Lung (tissue), 12 donors: ENCODE measurements around the gene MAP2K1. TPM values are rescaled to one million over a fixed set of nuclear protein-coding genes. Genes with fewer than 3 reads are reported as not detected.
"Not testable (repeated sequence)": the region's sequence is repeated elsewhere in the genome, so short reads cannot be mapped to it uniquely, and the experiment has no call there.

Experiments
- ATAC-seq: fragments of 200-7000 bp; cut with Tn5 transposase; one replicate; pipeline ENCODE4 v1.9.1; 2020; ENCODE audit warnings: moderate number of reproducible peaks; ENCODE audit not compliant: insufficient read depth, low FRiP score
- DNase-seq, 3 donors: peaks; one replicate each; pipeline ENCODE4 v3.0.0-alpha.2; 2013 to 2017
- H3K27ac ChIP-seq, 2 donors: one replicate each; pipeline ENCODE4 v1.5.1; 2013; ENCODE audit warnings: mild to moderate bottlenecking in 2 of 2, moderate library complexity in 2 of 2, control low read depth in 1 of 2, inconsistent platforms in 1 of 2, low read depth in 1 of 2, low read length in 1 of 2
- H3K27me3 ChIP-seq, 3 donors: one replicate each; pipeline ENCODE4 v1.5.1; 2013; ENCODE audit warnings: low read length in 2 of 3; ENCODE audit not compliant: control insufficient read depth in 3 of 3, insufficient read depth in 3 of 3
- H3K36me3 ChIP-seq, 4 donors: one replicate each; pipeline ENCODE4 v1.5.1; 2013; ENCODE audit warnings: low read length in 4 of 4, mild to moderate bottlenecking in 1 of 4, moderate library complexity in 1 of 4; ENCODE audit not compliant: control insufficient read depth in 4 of 4, insufficient read depth in 4 of 4
- H3K4me1 ChIP-seq, 5 donors: one replicate each; pipeline ENCODE4 v1.5.1; 2013; ENCODE audit warnings: low read length in 5 of 5, mild to moderate bottlenecking in 2 of 5, moderate library complexity in 1 of 5; ENCODE audit not compliant: control insufficient read depth in 5 of 5, insufficient read depth in 5 of 5
- H3K4me3 ChIP-seq: one replicate; pipeline ENCODE4 v1.5.1; 2013; ENCODE audit warnings: mild to moderate bottlenecking, control low read depth, moderate library complexity
- H3K9ac ChIP-seq, 2 donors: one replicate each; pipeline ENCODE4 v1.5.1; 2013; ENCODE audit warnings: low read length in 2 of 2, control low read depth in 1 of 2; ENCODE audit not compliant: insufficient read depth in 1 of 2
- H3K9me3 ChIP-seq, 4 donors: one replicate each; pipeline ENCODE4 v1.5.1; 2013; ENCODE audit warnings: low read length in 3 of 4, mild to moderate bottlenecking in 1 of 4, moderate library complexity in 1 of 4; ENCODE audit not compliant: control insufficient read depth in 4 of 4, insufficient read depth in 3 of 4
- WGBS, 2 donors: extraction: QIAGEN DNeasy Blood & Tissue Kit; methylation state at CpG; one replicate each; pipeline ENCODE4 v1.1.7; 2013; 5-methylcytosine and 5-hydroxymethylcytosine counted together
- polyA plus RNA-seq, 2 donors: library from polyadenylated mRNA; stranded (reverse); fragments of 200-250 nt; gene quantifications; one replicate each; pipeline ENCODE4 v1.2.1, GENCODE V29; 2013
- total RNA-seq, 2 donors: library from RNA; depleted of rRNA in 1 of 2; stranded (reverse); fragments of >200 nt in 1 of 2; gene quantifications; one replicate each; pipeline ENCODE4 v1.2.1, GENCODE V29; 2014 to 2021
- TF ChIP-seq, protein P1 (sequence below): IDR thresholded peaks from 2 replicates; pipeline ENCODE4 v1.5.1; 2012; ENCODE audit warnings: mild to moderate bottlenecking; ENCODE audit errors: control extremely low read depth, extremely low read depth
- donor health status: control.
- donor health status: control.
- donor health status: Bipolar disorder and iron deficiency.
- donor health status: healthy.
- donor health status: DM: yes; HTN: yes; CAD: no.

MAP2K1 gene
- total and polyA plus RNA-seq, 4 donors, result 19.0 to 64.7 (median 42.7) TPM

DNA sequence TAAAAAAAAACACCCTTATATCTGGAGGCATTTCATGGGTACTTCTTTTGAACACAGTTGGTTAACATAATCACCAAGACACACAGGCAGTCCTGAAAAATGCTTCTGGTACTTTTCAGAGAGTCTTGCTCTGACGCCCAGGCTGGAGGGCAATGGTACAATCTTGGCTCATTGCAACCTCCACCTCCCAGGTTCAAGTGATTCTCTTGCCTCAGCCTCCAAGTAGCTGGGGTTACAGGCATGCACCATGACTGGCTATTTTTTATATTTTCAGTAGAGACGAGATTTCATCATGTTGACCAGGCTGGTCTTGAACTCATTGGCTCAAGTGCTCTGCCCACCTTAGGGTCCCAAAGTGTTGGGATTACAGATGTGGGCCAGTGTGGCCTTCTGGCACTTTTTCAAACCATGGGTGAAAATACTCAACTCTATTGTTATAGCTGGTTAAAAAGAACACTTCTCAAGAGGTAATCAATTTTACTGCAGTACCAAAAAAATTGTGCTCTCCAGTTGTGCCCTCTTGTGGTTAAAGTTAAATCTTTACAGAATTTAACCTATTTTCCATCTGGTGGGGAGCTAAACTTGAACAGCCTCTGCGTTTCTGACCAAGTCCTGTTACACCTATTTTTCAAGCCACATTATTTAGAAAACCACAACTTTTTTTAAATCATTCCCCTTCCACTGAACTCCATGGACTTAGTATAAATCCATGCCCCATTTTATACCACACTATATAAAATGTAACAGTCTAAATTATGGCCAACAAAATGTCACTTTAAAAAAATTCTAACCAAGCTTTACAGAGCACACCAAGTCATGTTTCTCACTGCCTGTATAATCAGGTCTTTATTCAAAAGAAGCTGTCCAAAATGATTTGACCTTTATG, 112.0 kb downstream of the MAP2K1 start:
- Histone ChIP-seq H3K36me3 (peaks cover 22 to 54% (median 37%) of the 10 kb centered on the region in 4 donors), H3K4me3 (no peak overlapping the region), H3K27ac (no peak overlapping the region), H3K9me3 (no peaks in the 10 kb centered on the region), H3K9ac (no peak overlapping the region), H3K4me1 (peaks cover 0 to 30% (median 5%) of the 10 kb centered on the region in 5 donors), H3K27me3 (no peaks in the 10 kb centered on the region)
- WGBS, 2 donors, result 61 to 62% methylated on average over 3 of the region's 3 CpGs
- DNase-seq (peak in 2 of 3 donors; percentile 70 to 72), ATAC-seq (no peak)
- TF ChIP-seq, protein P1, sequence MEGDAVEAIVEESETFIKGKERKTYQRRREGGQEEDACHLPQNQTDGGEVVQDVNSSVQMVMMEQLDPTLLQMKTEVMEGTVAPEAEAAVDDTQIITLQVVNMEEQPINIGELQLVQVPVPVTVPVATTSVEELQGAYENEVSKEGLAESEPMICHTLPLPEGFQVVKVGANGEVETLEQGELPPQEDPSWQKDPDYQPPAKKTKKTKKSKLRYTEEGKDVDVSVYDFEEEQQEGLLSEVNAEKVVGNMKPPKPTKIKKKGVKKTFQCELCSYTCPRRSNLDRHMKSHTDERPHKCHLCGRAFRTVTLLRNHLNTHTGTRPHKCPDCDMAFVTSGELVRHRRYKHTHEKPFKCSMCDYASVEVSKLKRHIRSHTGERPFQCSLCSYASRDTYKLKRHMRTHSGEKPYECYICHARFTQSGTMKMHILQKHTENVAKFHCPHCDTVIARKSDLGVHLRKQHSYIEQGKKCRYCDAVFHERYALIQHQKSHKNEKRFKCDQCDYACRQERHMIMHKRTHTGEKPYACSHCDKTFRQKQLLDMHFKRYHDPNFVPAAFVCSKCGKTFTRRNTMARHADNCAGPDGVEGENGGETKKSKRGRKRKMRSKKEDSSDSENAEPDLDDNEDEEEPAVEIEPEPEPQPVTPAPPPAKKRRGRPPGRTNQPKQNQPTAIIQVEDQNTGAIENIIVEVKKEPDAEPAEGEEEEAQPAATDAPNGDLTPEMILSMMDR, result no peak

DNA sequence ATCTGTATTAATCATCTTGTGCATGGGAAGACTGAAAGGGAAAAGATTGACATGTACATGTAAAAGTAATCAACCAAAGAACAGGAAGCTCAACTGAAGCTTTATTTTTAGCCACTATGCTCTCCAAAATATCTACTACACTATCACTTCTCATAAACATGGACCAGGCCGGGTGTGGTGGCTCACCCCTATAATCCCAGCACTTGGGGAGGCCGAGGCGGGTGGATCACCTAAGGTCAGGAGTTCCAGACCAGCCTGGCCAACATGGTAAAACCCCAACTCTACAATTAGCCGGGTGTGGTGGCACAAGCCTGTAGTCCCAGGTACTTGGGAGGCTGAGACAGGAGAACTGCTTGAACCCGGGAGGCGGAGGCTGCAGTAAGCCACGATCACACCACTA, 113.6 kb downstream of the MAP2K1 start:
- Histone ChIP-seq H3K4me1 (peaks cover 0 to 33% (median 7%) of the 10 kb centered on the region in 5 donors), H3K36me3 (peaks cover 22 to 45% (median 33%) of the 10 kb centered on the region in 4 donors)
- not testable (repeated sequence) for ATAC-seq, H3K27ac ChIP-seq, H3K9ac ChIP-seq, H3K9me3 ChIP-seq, H3K4me3 ChIP-seq, H3K27me3 ChIP-seq, DNase-seq
- WGBS, 2 donors, result 86 to 96% methylated on average over 7 of the region's 7 CpGs

- H3K27me3 ChIP-seq, result no peaks in the 10 kb centered on the region
- H3K9me3 ChIP-seq, result no peaks in the 10 kb centered on the region
- DNase-seq (no peak), ATAC-seq (no peak)
- peaks cover 22 to 45% (median 29%) of the 10 kb centered on the region in 4 donors for H3K36me3 ChIP-seq
- H3K4me3 ChIP-seq, result no peak overlapping the region
- H3K4me1 ChIP-seq, result peaks cover 0 to 32% (median 8%) of the 10 kb centered on the region in 5 donors
- TF ChIP-seq, protein P1, result no peak
- H3K27ac ChIP-seq, result no peak overlapping the region
- no peak overlapping the region for H3K9ac ChIP-seq
- 79 to 87% methylated on average over 10 of the region's 10 CpGs for WGBS, 2 donors
Measured at GRCh38 chr15:66502491-66502890, 115.8 kb downstream of the MAP2K1 start.

- H3K36me3 ChIP-seq, result peaks cover 20 to 42% (median 28%) of the 10 kb centered on the region in 4 donors
- 59 to 69% methylated on average over 13 of the region's 13 CpGs for WGBS, 2 donors
- not testable (repeated sequence) for ATAC-seq
Measured at GRCh38 chr15:66503041-66503648, 116.4 kb downstream of the MAP2K1 start.

More at GRCh38 chr15:66503041-66503648, 116.4 kb downstream of the MAP2K1 start:
- H3K9me3 ChIP-seq, H3K27me3 ChIP-seq, H3K4me3 ChIP-seq, H3K27ac ChIP-seq, DNase-seq: not testable (repeated sequence)
- Histone ChIP-seq H3K4me1 (peaks cover 0 to 28% (median 8%) of the 10 kb centered on the region in 5 donors), H3K9ac (peak overlapping the region in 1 of 2 donors; percentile 92)
